GM19324 (cell line): ENCODE data around the gene ADGRA1.

Experiments
- ATAC-seq: cut with Tn5 transposase; IDR thresholded peaks from one replicate; pipeline ENCODE4 v1.9.1; 2021; ENCODE audit warnings: mild to moderate bottlenecking, moderate library complexity; ENCODE audit not compliant: unreplicated experiment, low FRiP score

Gene ADGRA1

GRCh38 chr10:133094286-133094685 is 6.6 kb downstream of the ADGRA1 start:
- ATAC-seq: no peak

- no peak for ATAC-seq
Observed at GRCh38 chr10:133094866-133095265, 7.1 kb downstream of the ADGRA1 start.

- no peak for ATAC-seq
Observed at GRCh38 chr10:133095586-133095985, 7.9 kb downstream of the ADGRA1 start.

GRCh38 chr10:133096616-133097269 is 9.0 kb downstream of the ADGRA1 start:
- no peak for ATAC-seq

GRCh38 chr10:133097418-133097817 is 9.7 kb downstream of the ADGRA1 start:
- ATAC-seq: no peak

GRCh38 chr10:133097961-133098360 is 10.2 kb downstream of the ADGRA1 start:
- ATAC-seq: no peak

- no peak for ATAC-seq
Observed at GRCh38 chr10:133098426-133099124, 10.9 kb downstream of the ADGRA1 start.

GRCh38 chr10:133099571-133099970 is 11.8 kb downstream of the ADGRA1 start:
- ATAC-seq: no peak

- no peak for ATAC-seq
Observed at GRCh38 chr10:133100186-133100585, 12.5 kb downstream of the ADGRA1 start.

- no peak for ATAC-seq
Observed at GRCh38 chr10:133100706-133101415, 13.1 kb downstream of the ADGRA1 start.

GRCh38 chr10:133101416-133101810 is 13.7 kb downstream of the ADGRA1 start:
- no peak for ATAC-seq

GRCh38 chr10:133102415-133103095 is 14.8 kb downstream of the ADGRA1 start:
- ATAC-seq: no peak

- ATAC-seq: no peak
Observed at GRCh38 chr10:133103311-133103910, 15.7 kb downstream of the ADGRA1 start.

GRCh38 chr10:133104068-133104962 is 16.6 kb downstream of the ADGRA1 start:
- ATAC-seq: no peak

- no peak for ATAC-seq
Observed at GRCh38 chr10:133104963-133105640, 17.4 kb downstream of the ADGRA1 start.

- no peak for ATAC-seq
Observed at GRCh38 chr10:133105686-133106390, 18.1 kb downstream of the ADGRA1 start.

GRCh38 chr10:133106516-133106915 is 18.8 kb downstream of the ADGRA1 start:
- no peak for ATAC-seq

GRCh38 chr10:133107442-133107841 is 19.7 kb downstream of the ADGRA1 start:
- no peak for ATAC-seq
